Forelimb muscle (tissue), 1 donor: ENCODE results near the gene BIRC7. TPM values are rescaled to one million over a fixed set of nuclear protein-coding genes. Genes with fewer than 3 reads are reported as not detected.

Experiments
- DNase-seq: peaks from one replicate; pipeline ENCODE4 v3.0.0-alpha.2; 2013; ENCODE audit warnings: low read depth
- polyA plus RNA-seq: library from polyadenylated mRNA; unstranded; fragments of 120-200 nt; gene quantifications from one replicate; pipeline ENCODE4 v1.2.1, GENCODE V29; 2013; ENCODE audit not compliant: insufficient read length

BIRC7 gene
- 0.27 TPM for polyA plus RNA-seq

DNA sequence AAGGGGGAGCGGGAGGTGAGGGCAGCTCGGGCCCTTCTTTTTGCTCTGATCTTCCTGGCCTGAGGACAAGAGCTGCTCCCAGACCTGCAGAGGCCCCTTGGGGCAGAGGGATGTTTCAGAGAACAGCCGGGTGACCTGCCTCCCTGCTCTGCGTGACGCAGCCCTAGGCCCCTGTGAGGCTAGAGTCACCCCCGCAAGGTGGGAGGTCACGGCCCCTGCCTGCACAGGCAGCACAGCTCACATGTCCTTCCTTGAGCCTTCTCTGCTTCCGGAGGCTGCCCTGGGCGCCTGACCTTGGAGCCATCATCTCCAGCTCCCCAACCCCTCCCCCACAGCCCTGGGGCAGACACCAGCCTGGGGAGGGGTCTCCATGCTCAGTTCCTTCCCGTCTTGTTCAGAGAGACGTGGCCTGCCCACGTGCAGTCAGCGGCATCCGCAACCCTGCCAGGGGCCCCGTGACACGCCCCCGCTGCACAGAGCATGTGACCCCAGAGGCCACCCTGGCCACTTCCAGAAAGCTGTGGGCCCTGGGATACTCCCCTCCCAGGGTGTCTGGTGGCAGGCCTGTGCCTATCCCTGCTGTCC lies at the start of gene BIRC7:
Gene BIRC7 (plus strand): TSS at position 507 of the 585 bp plus-strand sequence. CDS start 192 bp downstream, outside the sequence.
- no peak for DNase-seq

DNA sequence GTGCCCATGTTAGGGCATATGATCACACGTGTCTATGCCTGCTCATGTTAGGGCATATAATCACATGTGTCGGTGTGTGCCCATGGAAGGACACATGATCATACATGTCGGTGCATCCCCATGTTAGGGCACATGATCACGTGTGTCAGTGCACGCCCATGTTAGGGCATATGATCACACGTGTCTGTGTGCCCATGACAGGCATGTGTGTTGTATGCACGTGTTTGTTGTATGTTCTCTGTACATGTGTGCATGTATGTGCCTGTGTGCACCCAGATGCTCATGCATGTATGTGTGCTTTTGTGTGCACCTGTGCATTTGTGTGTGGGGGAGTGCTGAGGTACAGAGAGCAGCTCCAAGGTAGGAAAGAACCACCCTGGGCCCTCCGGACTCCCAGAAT lies 49.6 kb upstream of the BIRC7 start:
- no peak for DNase-seq

- no peak for DNase-seq
These were observed 49.0 kb upstream of the BIRC7 start for GRCh38 chr20:63186528-63187316.

DNA sequence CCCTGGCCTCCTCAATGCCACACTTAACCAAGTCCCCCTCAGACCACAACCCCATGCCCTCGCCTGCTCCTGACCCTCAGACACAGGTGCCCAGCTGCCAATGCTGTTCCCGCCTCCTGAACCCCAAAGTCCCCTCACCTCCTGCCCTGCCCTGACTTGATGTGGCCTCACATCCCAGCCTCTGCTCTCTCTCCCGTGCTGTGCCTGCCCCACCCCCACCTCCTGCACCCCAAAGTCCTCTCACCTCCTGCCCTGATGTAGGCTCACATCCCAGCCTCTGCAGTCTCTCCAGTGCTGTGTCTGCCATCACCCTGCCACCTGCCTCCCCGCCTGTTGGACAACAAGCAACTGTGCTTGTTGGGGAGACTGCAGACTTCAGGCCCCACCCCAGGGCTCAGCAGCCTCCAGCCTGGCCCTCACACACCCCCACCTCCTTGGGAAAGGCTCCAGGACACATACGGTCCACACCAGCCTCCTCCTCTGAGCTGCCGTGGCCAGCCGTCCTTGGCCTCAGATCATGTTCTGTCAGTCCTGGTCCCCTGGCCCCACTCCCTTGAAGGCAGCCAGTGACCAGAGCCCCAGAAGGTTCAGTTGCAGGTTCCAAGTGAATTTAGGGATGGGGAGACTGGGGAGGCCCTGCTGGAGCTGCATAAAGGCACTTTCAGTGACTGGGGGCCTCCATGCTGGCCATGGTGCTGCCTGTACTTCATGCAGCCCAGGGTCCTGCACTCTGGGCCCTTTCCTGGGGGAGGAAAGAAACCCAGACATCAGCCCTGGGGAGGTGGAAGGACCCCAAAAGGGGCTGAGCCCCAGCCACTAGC lies 48.2 kb upstream of the BIRC7 start:
- no peak for DNase-seq

GRCh38 chr20:63188159-63188442 lies 47.6 kb upstream of the BIRC7 start:
- DNase-seq, result no peak

- no peak for DNase-seq
These were observed 46.9 kb upstream of the BIRC7 start for GRCh38 chr20:63188641-63189321.

- DNase-seq, result no peak
These were observed 46.4 kb upstream of the BIRC7 start for GRCh38 chr20:63189322-63189642.

GRCh38 chr20:63189846-63190559 lies 45.7 kb upstream of the BIRC7 start:
- no peak for DNase-seq

GRCh38 chr20:63190828-63191227 lies 44.9 kb upstream of the BIRC7 start:
- no peak for DNase-seq

- DNase-seq, result no peak
These were observed 44.3 kb upstream of the BIRC7 start for GRCh38 chr20:63191400-63191799.

- DNase-seq, result no peak
These were observed 43.0 kb upstream of the BIRC7 start for GRCh38 chr20:63192721-63193120.

DNA sequence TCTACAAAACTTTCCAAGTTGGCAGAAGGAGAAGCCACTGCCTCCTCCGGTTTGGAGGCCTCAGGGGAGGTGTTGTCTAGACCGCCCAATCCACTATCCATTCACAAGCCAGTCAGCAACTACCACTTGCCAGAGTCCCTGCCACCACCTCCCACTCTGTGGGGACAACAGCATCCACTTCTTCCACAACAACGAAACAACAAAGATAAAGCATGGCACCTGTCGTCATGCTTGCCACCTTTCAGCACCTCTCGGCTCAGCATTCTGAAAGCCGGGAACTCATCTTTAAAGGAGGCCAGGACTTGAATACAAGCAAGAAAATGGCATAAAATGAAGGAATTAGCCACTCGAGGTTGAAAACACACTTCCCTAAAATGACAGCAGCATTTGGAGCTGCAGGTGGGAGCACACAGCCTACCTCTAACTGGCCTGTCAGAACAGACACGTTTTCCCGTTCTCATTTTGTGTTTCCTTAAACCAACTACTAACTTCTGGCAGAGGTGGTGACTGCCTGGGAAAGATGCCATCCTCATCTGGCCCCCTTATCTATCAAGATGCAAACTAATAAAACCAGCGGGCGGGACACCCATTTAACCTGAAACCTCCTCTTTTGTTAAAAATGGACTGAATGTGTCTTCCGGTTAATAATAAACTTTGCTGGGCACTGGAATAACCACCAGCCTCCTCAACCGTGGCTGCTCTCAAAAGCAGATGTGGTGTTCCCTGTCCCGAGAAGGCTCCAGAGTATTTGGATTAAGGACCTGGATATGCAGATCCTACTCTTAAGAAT lies 41.5 kb upstream of the BIRC7 start:
- DNase-seq, result no peak

DNA sequence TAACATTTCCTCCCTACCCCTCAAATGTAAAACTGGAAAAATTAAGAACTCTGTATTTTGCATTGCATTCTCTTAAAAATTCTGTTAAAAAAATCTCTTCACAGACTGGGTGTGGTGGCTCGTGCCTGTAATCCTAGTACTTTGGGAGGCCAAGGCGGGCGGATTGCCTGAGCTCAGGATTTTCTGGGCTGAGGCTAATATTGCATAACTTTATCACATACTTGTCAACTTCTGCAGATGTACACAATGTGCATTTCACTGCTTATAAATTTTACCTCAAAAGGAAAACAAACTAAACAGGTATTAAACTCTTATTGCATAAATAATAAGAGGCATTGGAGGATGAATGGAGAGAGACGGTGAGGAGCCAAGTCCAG lies 40.9 kb upstream of the BIRC7 start:
- DNase-seq, result no peak

DNA sequence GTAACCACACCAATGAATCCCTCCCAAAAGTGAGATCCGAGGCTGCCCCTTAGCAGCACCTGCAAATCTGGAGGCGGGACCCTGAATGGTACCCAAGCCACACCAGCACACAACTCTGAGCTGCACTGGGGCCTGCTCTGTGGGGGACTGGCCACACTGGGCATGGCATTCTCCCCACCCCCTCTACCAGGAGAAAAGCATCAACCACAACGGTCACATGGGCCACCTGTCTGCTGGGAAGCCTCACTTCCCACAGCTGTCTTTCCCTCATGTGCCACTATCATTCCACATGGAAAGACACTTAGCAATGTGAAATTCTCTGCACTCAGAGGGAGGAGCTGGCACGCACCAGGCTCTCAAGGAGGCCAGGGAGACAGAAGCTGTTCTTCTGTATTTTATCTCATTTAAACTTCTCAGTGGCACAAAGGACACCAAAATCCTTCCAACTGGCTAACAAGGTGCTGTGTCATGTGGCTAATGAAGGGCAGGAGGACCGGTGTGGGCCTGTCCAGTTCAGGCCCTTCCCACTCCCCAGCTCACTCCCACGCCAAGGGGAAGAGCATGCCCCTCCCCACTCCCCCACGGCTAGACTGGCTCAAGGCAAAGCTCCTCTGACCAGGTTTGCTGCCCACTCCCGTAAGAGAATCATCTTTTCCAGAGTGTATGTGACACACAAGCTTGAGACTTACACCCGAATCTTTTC lies 38.8 kb upstream of the BIRC7 start:
- no peak for DNase-seq

GRCh38 chr20:63198606-63199005 lies 37.1 kb upstream of the BIRC7 start:
- no peak for DNase-seq

- DNase-seq, result no peak
These were observed 33.7 kb upstream of the BIRC7 start for GRCh38 chr20:63202021-63202420.

DNA sequence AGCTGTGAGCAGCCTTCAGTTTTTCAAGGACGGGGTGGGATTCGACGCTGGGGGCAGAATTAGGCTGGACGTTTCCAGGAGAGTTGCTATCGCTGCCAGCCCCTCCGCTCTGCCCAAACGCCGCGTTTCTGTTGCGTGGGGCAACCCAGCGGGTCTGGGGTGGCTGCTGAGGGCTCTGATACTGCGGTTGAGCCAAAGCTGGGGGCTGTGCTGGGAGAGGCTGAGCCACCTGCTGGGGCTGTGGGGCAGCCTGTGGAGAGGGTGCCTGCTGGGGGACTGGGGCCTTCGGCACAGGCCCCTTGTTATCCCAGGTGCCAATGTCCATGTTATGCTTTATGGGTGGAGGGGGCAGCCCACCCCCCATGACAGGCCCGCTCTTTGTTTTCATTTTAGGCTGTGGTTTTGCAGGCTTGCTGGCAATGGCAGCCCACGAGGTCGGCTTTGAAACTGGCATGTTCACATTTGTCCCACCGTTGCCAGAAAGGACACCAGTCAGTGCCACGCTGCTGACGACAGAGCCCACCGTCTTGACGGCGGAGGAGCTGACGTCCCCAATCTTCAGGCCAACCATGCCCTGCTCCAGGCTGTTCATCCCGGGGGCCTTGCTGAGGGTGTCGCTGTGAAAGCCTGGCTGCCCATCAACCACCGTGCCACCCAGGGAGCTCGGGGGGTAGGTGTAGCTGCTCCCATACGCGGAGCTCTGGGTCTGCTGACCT lies 32.7 kb upstream of the BIRC7 start:
- no peak for DNase-seq

DNA sequence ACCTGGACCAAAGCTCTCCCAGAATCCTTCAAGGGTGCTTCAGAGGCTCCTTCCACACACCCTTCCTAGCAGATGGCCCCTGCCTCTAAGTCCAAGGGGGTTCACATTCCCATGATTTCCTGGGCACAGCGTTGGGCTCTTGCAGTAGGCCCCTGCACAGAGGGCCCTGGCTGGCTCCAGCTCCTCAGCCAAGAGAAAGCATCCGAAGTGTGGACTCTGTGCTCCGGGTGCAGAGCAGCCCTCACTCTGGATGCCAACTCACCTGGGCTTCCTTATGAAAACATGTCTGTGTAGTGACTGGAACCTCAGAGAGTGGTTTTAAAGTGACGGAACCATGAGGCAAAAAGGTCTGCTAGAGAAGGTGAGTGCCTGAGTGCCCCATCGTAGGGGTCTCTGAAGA lies 31.3 kb upstream of the BIRC7 start:
- DNase-seq, result no peak

DNA sequence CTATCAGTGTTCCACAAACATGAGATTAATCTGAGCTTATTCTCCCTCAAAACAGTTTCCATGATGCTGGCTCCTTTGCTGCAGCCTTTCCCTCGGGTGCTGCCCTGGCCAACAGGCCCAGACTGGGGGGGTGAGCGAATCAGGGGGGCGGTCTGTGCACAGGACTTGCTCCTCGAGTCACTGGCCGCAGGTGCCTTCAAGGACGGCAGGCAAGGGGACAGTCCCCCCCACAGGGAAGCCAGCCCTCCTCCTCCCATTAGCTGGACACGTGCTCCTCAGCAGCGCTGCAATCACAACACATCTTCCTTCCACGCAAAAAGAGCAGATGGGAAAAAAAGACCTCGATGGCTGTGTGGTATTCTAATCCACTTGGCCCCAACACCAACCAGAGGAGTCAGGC lies 29.8 kb upstream of the BIRC7 start:
- no peak for DNase-seq

GRCh38 chr20:63206878-63207277 lies 28.8 kb upstream of the BIRC7 start:
- no peak for DNase-seq
